HG02885 (cell line): ENCODE measurements around the gene GIPC1.
"Not testable (repeated sequence)": the region's sequence is repeated elsewhere in the genome, so short reads cannot be mapped to it uniquely, and the experiment has no call there.

Experiments
- ATAC-seq: cut with Tn5 transposase; IDR thresholded peaks from one replicate; pipeline ENCODE4 v1.9.1; 2021; ENCODE audit warnings: mild to moderate bottlenecking; ENCODE audit not compliant: unreplicated experiment, poor library complexity

GIPC1 gene

DNA sequence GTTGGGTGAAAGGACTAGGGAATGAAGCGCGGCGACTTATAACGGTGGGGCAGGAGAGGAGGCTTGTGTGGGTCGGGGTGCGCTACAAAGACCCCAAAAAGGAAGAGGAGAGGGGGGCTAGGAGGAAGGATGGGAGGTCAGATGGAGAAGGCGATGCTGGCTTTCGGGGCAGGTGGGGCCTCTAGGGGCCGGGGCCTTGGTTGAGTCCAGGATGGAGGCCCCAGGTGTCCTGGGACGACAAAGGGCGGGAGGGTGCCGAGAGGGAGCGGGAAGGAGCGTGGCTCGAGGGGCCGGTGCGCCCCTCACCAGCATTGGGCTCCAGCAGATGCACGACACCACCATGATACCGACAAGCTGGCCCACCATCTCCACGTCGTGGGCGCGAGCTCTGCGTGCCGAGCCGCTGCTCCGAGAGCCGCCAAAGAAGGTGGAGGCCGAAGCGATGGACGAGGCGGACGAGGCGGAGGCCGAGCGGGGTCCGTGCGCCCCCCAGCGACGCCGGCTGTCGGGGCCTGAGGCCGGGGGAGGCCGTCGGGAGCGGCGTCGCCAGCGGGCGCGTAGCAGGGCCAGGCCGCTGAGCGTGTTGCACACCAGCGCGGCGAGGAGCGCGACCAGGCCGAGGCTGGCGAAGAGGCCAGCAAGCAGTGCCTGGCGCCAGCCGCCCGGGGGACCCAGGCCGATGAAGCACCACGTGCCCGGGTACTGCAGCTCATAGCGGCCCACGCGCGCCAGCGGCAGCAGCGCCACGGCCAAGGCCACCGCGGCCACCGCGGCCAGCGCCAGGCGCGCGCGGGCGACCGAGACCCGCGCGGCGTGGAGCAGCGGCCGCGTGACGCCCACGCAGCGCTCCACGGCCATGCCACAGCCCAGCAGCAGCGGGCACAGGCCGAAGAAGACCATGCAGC is 22.6 kb downstream of the GIPC1 start:
- ATAC-seq: no peak

DNA sequence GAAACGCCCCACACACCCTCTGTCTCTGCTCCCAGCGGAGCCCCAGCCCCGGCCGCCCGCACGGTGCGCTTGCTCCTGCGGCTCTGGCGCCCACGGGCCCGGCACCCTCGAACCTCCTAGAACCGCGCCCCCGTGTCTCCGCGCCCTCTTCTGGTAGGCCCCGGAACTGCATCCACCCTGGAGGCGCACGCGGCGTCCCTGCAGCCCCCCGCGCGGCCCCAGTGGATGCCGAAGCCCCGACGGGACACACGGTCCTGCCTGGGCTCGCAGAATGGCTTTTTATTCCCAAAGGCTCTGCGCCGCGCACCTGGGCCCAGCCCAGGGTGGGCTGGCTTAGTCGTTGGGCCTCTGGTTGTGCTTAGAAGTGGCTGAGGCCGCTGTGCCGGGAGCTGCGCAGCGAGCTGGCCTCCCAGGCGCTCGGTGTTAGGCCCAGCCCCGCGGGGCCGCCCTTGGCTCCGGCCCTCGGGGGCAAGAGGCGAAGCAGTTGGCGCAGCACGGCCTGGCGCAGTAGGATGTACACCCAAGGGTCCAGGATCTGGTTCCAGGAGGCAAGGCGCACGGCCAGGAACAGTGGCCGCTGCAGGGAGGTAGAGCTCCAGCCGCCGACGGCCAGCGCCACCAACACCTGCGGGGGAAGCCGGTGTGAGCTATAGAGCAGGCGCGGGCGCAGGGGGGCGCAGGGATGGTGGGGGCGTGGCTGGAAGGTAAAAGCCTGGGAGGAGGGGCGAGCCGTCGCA is 23.6 kb downstream of the GIPC1 start:
- no peak for ATAC-seq

DNA sequence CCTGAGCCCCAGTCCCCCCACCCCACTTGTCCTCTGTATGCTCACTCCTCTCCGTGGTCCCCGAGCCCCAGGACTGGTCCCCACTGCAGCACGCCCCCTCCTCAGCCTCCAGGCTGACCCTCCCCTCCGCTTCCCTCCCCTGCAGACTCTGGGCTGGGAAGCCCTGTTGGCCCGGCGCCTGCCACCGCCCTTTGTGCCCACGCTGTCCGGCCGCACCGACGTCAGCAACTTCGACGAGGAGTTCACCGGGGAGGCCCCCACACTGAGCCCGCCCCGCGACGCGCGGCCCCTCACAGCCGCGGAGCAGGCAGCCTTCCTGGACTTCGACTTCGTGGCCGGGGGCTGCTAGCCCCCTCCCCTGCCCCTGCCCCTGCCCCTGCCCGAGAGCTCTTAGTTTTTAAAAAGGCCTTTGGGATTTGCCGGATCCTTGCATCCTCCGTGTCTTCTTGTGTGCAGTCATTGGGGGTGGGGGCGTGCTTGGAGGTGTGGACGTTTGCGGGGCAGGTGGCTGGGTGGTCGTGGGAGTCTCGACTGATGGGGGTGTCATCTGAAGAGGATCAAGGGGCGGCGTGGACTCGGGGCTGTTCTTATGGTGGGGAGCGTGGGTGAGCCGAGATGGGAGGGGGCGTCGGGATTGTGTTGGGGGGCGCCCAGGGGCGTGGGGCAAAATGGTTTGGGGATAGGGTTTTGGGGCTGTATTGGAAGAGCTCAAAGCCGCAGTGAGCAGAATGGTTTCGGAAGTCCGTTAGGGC is 24.3 kb downstream of the GIPC1 start:
- no peak for ATAC-seq

DNA sequence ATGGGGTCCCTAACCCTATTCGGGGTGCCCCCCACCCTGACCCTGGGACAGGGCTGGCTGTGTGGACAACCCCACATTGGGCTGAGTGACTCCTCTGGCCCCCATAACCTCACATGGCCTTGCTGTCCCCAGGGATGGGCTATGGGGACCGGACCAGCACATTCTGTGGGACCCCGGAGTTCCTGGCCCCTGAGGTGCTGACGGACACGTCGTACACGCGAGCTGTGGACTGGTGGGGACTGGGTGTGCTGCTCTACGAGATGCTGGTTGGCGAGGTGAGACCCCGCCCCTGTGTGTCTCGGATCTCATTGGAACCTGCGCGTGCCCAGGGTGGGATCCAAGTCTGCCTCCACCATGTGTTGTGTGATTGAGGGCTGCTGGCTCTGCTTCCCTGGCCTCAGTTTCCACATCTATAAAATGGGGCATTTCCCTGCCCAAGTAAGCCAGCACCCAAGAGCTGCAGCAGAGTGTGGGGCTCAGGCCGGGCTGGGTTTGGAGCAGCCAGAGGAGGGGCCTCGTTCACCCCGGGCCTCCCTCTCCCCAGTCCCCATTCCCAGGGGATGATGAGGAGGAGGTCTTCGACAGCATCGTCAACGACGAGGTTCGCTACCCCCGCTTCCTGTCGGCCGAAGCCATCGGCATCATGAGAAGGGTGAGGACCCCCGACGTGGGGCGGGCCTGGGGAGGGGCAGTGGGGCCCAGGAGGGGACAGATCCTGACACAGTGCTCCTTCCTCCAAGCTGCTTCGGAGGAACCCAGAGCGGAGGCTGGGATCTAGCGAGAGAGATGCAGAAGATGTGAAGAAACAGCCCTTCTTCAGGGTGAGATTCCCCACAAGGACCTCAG is 25.7 kb downstream of the GIPC1 start:
- no peak for ATAC-seq

DNA sequence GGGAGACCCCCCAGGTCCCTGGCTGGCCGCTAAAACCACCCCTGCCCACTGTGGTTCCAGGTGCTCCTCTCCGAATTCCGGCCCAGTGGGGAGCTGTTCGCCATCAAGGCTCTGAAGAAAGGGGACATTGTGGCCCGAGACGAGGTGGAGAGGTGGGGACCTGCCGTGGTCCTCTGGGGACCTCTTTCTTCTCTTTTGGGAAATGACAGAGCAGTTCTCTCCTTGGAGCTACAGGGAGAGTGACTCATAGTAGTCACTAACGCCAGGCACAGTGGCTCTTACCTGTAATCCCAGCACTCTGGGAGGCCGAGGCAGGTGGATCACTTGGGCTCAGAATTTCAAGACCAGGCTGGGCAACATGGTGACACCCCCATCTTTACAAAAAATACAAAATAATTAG is 28.1 kb downstream of the GIPC1 start:
- no peak for ATAC-seq

DNA sequence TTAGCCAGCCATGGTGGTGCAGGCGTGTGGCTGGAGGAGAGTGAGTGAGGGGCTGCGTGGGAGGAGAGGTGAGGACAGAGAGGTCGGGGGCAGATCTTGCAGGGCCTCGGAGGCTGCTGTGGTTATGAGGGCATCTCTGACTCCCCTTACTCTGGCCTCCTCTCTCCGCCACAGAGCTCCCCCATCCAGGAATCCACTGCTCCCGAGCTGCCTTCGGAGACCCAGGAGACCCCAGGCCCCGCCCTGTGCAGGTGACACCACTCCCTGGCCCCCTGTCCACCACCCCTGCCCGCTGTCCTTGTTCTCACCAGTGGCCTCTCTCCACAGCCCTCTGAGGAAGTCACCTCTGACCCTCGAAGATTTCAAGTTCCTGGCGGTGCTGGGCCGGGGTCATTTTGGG is 28.5 kb downstream of the GIPC1 start:
- ATAC-seq: no peak

DNA sequence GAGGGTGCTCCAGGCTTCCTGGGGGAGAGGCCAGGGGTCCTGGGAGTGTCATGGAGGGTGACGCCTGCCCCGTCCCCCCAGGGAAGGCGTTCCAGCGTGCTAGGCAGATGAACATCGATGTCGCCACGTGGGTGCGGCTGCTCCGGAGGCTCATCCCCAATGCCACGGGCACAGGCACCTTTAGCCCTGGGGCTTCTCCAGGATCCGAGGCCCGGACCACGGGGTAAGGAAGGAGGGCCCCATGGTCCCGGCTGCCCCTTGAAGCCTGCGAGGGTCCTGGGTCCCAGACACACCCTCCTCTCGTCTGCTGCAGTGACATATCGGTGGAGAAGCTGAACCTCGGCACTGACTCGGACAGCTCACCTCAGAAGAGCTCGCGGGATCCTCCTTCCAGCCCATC is 32.2 kb downstream of the GIPC1 start:
- no peak for ATAC-seq

DNA sequence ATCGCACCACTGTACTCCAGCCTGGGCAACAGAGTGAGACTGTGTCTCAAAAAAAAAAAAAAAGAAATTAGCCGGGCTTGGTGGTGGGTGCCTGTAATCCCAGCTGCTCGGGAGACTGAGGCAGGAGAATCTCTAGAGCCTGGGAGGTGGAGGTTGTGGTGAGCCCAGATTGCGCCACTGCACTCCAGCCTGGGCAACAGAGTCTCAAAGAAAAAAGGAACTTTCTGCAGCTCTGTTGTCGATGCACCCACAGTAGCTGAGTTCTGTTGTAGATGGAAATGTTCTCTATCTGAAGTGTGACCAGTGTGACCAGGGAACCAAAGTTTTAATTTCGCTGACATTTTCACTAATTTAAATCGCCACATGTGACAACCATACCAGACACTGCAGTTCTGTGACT is 33.5 kb downstream of the GIPC1 start:
- ATAC-seq: not testable (repeated sequence)

DNA sequence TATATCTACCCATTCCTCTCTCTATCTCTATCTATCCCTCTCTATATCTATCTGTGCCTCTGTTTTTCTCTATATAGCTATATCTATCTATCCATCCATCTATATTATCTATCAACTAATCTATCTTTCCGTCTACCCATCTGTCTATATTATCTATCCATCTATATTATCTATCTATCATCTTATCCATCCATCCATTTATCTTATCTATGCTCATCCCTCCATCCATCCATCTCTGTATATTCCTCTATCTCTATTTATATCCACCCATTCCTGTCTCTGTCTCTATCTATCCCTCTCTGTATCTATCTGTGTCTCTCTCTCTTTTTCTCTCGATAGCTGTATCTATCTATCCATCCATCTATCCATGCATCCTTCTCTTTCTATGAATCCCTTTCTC is 35.0 kb downstream of the GIPC1 start:
- ATAC-seq: no peak

DNA sequence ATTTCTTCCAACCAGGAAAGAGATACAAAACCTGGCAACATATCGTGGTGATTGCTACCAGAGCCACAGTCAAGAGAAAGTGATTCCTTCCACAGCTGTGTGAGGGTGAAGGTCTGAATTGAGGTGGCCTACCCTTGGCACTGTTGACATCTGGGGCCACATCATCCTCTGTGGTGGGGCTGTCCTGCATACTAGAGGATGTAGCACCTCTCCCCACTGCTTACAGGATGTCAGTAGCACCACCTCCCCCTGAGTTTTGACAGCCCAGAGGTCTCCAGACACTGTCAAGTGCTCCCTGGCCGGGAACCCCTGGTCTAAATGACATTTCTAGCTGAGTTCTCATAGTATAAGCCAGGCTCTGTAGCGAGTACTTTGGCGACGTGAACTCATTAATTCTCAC is 36.2 kb downstream of the GIPC1 start:
- ATAC-seq: no peak

DNA sequence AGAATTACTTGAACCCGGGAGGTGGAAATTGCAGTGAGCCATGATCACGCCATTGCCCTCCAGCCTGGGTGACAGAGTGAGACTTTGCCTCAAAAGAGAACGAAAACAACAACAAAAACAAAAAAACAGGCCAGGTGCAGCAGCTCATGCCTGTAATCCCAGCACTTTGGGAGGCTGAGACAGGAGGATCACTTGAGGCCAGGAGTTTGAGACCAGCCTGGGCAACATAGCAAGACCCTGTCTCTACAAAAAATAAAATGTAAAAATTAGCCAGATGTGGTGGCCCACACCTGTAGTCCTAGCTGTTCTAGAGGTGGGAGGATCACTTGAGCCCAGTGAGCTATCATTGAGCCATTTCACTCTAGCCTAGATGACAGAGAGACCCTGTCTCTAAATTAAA is 43.6 kb downstream of the GIPC1 start:
- not testable (repeated sequence) for ATAC-seq

DNA sequence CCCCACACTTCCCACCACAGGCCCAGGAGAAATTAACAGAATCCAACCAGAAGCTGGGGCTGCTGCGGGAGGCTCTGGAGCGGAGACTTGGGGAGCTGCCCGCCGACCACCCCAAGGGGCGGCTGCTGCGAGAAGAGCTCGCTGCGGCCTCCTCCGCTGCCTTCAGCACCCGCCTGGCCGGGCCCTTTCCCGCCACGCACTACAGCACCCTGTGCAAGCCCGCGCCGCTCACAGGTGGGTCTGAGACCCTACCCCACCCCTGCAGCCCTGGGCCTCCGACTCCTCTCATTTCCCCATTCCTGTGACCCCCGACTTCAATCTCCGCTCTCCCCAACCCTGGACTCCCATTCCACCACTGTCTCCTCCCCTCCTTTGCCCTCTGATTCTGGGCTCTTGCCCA is 45.1 kb downstream of the GIPC1 start:
- ATAC-seq: no peak

DNA sequence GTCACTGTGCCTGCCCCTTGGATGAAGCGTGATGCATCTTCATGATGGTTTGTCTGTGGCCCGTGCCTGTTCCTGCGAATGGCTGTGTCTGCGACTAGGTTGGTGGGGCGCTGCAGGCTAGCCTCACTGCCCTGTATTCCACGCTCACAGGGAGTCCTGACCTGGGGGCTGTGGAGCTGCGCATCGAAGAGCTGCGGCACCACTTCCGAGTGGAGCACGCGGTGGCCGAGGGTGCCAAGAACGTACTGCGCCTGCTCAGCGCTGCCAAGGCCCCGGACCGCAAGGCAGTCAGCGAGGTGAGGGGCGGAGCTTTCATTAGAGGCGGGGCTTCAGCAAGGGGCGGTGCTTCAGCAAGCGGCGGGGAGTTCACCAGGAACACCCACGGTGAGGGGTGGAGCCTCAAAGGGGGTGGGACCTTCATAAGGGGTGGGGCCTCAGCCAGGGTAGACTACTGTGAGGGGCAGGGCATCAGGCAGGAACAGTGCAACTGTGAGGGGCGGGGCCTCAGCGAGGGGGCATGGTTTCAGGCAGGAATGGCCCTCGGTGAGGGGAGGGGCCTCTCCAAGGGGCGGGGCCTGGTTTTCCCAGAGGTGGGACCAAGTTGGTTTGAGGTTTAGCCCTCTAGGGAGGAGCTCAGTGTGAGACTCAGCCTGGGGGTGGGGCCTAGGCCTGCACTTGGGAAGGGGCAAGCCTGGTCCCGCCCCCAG is 45.6 kb downstream of the GIPC1 start:
- no peak for ATAC-seq

DNA sequence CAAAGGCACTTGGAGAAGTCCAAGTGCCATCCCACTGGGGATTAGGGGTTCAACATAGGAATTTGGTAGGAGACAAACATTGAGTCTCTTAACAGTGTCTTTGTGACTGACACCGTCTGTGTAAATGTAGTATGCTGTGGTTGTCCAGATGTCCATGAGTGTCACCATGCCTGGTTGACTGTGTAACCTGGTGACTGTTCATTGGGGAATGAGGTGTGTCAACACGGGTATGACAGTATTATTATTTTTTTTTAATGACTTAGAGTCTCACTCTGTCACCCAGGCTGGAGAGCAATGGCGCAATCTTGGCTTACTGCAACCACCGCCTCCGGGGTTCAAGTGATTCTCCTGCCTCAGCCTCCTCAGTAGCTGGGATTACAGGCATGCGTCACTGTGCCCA is 46.6 kb downstream of the GIPC1 start:
- no peak for ATAC-seq

DNA sequence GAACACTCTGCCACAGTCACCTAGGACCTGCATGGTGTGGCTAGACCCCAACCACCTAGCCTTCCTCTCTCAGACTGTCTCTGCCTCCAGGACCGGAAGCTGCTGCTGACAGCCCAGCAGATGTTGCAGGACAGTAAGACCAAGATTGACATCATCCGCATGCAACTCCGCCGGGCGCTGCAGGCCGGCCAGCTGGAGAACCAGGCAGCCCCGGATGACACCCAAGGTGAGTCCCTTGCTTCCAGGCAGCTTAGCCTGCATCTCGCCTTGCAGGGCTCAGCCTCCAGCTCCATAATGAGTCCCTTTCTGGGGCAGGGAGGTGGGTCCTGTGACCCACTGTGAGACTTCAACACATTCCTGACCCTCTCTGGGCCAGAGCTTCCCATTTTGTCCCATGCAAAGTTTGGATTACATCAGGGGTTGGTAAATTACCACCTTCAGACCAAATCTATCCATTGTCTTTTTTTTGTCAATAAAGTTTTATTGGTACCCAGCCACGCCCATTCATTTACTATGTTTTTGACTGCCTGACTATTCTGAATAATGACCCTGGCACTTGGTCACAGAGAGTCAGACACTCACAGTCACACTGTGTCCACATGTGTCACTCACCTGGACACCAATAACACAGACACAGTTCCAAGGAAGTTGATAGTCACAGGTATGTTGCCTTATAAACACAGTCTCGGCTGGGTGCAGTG is 49.4 kb downstream of the GIPC1 start:
- no peak for ATAC-seq

DNA sequence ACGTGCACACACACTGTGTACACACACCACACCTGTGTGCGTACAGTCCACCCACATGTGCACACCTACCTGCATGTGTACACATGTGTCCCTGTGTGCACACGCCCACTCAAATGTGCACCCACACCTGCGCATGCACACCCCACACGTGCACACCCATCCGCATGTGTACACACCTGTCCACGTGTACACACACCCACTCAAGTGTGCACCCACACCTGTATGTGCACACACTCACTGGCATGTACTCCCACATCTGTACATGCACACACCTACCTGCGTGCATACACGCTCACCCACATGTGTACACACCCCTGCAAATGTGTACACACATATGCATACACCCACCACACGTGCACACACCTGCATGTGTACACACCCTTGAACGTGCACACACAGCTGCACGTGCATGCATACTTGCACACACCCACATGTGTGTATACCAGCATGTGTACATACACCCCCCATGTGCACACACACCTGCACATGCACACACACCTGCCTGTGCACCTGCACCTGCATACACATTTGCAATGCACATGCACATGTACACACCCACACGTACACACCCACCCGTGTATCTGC is 52.2 kb downstream of the GIPC1 start:
- ATAC-seq: no peak

DNA sequence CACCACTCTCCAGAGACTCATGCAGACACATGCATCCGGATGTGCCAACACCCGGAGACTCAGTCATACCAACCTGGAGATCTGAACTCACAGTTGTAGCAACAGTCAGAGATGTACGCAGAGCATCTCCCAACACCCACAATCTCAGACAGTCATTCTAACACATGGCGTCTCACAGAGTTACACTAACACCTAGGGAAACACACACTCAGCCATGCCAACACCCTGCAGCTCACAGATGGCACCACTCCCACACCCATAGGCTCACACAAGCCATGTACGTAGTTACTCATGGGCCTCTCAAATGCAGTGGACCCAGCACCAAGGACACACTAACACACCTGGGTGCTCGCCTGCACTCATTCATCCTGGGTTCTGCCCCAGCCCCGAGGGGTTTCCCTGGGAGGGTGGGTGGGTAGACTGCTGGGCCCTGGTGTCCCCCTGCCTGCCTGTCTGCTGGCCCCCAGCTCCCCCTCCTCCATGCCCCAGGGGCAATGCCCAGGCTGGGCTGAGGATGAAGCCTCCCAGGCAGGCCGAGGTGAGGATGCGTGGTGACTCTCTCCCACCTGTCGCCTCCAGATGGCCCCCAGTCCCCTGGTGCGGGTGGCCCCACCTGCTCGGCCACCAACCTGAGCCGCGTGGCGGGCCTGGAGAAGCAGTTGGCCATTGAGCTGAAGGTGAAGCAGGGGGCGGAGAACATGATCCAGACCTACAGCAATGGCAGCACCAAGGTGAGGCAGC is 52.9 kb downstream of the GIPC1 start:
- no peak for ATAC-seq
